ENCODE measurements around the gene CDC26.
"Not testable (repeated sequence)": the region's sequence is repeated elsewhere in the genome, so short reads cannot be mapped to it uniquely, and the experiment has no call there.

Gene CDC26

DNA sequence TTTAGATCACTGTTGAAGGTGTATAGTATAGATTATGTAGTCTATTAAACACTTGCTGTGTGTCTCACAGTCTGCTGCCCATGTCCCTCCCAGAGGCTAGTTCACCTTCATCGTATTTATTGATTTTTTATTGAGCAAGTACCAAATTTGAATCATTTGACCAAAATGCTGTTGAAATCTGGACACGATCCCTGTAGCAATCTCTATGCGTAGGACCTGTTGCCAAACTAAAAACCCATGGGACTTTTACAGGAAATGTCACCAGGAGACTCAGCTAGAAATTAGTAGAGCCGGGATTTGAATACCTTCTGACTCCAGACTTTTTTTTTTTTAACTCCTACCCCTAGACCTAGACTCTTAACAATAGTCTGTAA is 36.5 kb downstream of the CDC26 start:
- no peak for DNase-seq (ENCODE audit: low spot score)

DNA sequence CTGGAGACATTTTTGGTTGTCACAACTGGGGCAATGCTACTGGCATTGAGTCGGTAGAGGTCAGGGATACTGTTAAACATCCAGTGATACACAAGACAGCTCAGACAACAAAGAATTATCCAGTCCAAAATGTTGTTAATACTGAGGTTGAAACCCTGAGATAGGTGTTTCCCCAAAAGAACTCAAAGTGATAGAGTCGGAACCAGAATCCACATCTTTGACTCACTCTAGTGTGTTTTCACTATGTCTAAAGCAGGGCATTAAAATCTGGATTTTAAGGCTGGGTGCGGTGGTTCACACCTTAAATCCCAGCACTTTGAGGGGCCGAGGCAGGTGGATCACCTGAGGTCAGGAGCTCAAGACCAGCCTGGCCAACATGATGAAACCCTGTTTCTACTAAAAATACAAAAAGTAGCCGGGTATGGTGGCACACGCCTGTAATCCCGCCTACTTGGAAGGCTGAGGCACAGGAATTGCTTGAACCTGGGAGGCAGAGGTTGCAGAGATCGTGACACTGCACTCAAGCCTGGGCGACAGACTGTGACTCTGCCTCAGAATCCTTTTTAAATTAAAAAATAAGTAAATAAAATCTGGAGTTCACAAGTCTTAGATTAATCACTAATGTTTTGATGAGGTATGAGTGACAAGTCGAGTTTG is 37.0 kb downstream of the CDC26 start:
- no peak for DNase-seq (ENCODE audit: low spot score)

DNA sequence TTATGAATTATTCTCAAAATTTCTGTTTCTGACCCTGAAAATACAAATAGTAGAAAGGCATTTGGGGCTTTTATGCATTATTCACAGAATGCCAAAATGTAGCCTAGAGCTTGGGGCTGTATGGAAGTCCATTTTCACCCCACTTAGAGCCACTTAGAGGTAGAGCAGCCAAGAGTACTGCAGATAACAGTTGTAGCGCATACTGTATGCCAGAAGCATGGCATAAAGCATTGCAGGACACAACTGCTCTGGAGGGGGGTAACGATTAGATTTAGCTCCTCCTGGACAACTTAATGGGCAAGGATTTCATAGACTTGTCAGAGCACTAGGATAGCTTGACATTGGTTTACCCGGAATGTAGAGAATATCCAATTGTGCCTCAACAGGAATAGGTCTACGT is 38.3 kb downstream of the CDC26 start:
- no peak for DNase-seq (ENCODE audit: low spot score)

DNA sequence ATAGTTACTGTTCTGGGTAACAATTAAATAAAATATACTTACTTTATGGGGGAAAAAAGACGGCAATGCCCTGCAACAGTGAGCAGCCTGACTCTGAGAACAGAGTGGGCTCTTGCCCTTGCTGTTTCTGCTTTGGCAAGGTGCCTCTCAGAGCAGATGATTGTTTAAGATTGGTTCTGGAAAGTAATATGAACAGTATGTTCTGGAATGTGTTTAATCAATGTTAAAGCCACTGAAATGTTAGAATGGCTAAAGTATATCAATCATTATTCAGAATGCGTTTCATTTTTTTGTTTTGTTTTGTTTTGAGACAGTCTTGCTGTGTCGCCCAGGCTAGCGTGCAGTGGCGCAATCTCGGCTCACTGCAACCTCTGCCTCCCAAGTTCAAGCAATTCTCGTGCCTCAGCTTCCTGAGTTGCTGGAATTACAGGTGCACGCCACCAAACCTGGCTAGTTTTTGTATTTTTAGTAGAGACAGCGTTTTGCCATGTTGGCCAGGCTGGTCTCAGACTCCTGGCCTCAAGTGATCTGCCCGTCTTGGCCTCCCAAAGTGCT is 39.6 kb downstream of the CDC26 start:
- not testable (repeated sequence) for DNase-seq (ENCODE audit: low spot score)

DNA sequence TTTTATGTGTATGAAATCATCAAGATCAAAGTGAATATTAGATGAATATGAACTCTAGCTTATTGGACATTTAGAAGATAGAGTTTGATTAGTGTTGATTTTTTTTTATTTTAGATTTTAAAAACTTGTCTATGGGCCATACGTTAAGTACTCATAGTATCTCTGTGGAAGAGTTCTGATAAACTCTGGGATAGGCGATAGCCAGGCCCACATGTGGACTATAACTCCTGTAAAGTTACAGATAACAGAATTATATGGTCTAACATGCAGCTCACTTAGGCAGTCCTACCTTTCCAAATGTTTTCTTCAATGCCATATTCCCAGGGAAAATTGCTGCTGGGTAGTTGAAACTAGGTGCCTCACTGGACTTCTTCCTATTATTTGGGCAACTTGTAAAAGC is 43.7 kb downstream of the CDC26 start:
- no peak for DNase-seq (ENCODE audit: low spot score)

DNA sequence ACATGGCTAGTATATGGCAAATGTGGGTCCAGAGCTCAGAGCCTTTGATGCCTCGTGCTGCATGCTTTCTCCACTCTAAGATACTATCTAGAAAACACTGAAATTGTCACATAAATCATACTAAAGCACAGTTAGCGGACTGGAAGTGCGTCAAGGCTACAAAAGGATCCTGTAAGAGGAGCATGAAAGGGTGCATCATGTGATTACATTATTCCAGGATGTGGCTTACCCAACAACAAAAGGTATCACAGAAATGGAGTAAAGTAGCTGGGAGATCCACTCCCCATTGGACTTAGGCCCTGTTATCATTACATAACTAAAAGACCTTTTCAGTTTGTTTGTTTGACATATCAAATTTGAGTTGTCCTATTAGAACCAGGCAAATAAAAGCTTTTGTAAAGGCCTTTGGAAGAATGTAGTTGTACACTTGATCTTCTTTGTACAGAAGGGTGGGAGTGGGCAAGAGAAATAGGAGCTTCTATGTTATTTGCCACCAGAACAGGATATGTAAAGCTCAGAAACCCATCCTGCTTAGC is 47.2 kb downstream of the CDC26 start:
- no peak for DNase-seq (ENCODE audit: low spot score)

DNA sequence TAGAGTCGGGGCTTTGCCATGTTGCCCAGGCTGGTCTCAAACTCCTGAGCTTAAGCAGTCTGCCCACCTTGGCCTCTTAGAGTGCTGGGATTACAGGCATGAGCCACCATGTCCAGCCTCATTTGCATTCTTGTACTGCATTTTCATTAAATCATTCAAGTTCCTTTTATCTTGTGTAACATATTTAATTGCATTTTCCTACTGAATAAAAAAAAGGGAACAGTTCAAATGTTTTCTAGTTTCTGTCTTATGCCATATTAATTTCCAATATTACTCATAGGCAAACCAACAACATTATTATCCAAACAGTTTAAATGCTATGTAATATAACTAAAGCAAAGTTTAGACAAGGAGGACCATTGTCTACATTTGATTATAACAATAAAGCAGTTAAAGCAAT is 47.9 kb downstream of the CDC26 start:
- no peak for DNase-seq (ENCODE audit: low spot score)

DNA sequence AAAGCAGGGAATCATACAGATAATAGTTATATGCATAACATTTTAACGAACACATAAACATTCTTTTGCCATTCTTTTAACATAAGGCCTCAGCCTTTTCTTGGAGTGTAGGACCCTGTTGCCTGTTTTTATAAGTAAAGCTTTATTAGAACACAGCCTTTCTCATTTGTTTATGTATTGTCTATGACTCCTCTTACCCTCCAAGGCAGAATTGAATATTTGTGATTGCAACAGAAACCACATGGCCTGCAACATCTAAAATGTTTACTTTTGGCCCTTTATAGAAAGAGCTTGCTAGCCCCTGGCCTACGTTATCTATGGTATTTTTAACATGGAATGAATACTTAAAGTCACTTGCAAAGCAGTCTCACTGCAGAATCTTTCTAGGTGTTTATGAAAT is 51.4 kb downstream of the CDC26 start:
- no peak for DNase-seq (ENCODE audit: low spot score)

DNA sequence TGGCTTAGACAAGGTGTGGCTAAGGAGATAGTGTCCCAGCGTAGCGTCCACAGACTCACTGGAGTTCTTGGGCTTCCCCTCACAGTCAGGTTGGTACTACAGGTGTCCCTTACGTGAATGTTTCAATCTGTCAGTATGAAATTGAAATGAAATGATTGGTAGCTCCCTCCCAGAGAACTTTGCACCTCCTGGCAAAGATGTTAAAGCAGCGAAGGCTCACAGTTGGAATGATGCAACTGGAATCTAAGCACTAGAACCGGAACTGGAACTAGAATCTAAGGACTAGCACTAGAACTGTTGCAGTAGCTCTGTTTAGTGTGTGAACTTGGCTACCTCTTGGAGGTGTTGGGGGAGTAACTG is 52.9 kb downstream of the CDC26 start:
- DNase-seq (ENCODE audit: low spot score), result no peak

DNA sequence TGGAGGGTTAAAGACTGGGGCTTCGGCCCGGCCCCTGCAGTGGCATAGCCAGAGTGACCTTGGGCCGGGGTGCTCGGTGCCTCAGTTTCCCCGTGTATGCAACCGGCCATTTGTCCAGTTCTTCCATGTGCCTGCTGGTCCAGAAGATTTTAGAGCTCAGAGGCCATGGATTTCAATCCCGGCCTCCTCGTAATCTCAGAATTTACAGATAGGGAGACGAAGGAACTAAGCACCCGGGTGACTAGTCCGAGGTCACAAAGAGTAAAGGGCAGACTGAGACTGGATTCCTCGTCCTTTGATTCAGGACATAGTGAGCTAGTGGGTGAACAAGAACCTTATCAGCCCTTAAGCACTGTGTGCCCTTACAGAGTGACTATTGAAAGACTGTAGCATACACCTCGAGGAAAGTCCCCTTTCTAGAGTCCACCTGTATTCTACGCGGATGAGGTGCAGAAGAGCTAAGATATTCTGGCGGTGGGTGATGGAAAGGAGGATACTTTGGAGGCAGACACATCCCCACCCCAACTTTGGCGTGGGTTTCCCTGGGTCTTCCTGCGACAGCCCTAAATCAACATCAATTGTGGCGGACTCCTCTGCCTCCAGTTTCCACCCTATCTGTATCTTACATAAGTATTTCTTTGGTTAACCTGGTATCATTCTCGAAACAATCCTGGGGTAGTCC is 53.4 kb downstream of the CDC26 start:
- DNase-seq (ENCODE audit: low spot score), result no peak

DNA sequence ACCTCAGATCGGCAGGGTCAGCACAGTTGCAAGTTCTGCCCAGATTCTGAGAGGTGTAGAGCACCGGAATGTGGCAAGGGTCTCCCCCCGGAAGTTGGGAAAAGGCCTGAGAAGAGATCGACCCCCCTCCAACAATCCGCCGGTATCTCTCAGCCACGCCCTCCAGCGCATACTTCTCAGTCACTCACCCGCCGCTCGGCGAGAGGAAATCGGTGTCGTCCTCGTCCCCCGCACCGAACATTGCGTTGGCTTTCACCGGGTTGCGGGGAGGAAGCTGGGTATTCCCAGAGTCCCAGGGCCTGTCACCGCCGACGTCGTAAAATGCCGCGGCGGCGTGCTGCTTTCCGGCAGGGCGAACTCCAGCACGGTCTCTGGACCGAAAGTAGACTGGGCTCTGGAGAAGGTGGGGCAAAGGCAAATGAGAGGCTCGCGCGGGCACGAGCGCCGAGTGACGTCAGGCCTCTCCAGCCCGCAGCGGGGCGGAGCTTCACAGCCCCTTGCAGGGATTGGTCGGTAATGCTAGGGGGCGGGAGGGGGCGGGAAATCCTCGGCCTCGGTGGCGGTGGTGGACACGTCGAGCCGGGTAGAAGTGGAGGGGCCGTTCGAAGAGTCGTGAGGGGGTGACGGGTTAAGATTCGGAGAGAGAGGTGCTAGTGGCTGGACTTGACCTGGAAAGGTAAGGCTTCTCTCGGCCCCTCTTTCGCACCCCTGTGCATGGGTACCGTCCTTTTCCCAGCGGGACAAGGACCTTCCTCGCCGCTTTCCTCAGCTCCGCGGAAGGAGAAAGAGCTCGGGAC is 54.2 kb downstream of the CDC26 start, which contains the start of the genes FKBP15 and SLC31A1:
Gene FKBP15 (minus strand): TSS at position 275 of the 797 bp plus-strand sequence. CDS start 34 bp downstream, at position 241.
Gene SLC31A1 (plus strand): TSS at position 542 of the 797 bp plus-strand sequence. CDS start 34,605 bp downstream, outside the sequence.
- peak; percentile 98 for DNase-seq (ENCODE audit: low spot score)

DNA sequence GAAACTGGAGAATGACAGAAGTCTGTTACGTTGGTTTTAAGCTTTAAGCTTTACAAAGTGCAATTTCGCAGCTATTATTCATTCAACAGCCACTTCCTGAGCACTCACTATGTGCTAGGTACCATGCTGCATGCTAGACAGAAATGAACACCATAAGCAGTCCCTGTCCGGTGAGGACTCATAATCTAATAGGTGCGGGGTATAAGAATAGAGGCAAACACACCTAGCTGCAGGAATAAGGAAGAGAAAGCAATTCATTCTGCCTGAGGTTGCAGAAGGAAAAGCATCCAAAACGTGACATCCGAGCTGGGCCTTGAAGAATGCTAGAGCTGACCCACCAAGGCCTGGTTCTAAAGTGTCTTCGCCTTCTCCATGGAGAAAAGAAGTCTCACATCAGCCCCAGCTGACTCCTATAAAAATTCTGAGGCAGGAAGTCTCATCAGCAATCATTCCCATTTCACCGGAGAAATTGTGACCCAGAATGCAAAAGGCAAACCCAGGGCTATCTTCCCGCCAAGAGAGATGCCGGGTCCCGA is 54.8 kb downstream of the CDC26 start:
- DNase-seq (ENCODE audit: low spot score), result no peak

DNA sequence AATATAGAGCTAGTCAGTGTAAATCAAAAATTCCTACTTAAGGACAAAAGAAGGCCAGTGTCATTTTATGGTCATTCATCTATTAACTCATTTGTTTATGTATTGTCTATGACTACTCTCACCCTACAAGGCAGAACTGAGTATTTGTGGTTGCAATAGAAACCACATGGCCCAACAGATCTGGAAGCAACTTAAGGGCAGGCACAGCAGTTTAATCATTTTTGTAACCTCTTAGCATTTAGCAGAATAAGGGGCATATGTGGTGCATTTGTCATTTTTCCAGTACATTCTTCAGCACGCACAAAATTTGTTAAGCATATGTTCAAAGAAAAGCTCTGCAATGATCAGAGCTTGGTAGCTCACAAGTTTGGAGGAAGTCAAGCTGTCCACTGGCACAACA is 55.4 kb downstream of the CDC26 start:
- DNase-seq (ENCODE audit: low spot score), result no peak

DNA sequence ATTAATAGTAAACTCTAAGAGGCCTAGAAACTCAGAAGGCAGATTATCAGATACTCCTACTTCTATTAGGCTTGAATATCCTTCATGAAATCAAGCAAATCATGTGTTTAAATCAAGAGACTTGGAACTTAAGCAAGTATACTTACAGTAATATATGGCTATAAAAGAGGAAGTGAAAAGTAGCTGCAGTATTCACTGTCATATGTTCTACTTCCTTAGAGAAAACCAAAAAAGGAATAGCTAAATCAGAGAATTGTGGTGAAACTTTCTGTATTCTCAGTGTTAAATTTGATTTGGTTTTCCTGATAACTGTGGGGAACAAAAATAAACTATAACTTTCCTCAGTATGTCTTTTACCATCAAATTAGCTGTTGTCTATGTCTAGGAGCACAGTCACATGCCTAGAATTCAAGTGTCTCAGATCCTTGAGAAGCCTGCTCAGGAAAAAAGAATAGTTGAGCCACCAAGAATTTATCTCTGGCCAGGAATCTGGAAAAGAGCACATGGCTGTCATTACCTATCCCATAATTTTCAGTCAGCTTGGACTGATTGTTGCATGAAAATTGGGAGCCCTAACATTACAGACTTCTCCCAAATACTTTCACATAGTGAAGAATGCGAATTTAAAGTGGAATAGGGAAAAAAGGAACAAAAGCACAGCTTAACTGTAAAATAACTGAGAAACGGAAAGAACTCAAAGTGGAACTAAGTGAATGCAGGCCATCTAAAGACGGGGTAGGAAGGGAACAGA is 56.0 kb downstream of the CDC26 start:
- peak; percentile 33 for DNase-seq (ENCODE audit: low spot score)

Data from globus pallidus (tissue), 1 donor.